HepG2 (cell line): ENCODE measurements around the gene LGALS1. TPM values are rescaled to one million over a fixed set of nuclear protein-coding genes. Genes with fewer than 3 reads are reported as not detected.
A peak's percentile ranks its signal among the peaks of the same experiment; 100 is the strongest.

Source experiments
- ATAC-seq: fragments of 200-7000 bp; cut with Tn5 transposase; 3 replicates; pipeline ENCODE4 v1.9.1; 2020; ENCODE audit warnings: mild to moderate bottlenecking, moderate library complexity
- BruUV-seq: library from RNA; stranded (reverse); fragments of 400-500 nt; replicated peaks from 2 replicates; lab custom pipeline; 2021; lab: Mats Ljungman, UMichigan
- CTCF ChIA-PET: fragments of 300-600 bp; formaldehyde crosslinking; extraction: SDS; loops from one replicate; lab custom pipeline; 2021; ENCODE audit warnings: low total read pairs, inconsistent platforms, low intra/inter-chr PET ratio; lab: Yijun Ruan, JAX
- POLR2A ChIA-PET: fragments of 350-600 bp; sonication (Branson Sonifier 250); formaldehyde crosslinking; loops from one replicate; lab custom pipeline; 2020; ENCODE audit warnings: antibody characterized with exemption, inconsistent platforms; lab: Yijun Ruan, JAX
- DNase-seq: peaks from one replicate; pipeline ENCODE4 v3.0.0-alpha.2; 2015; ENCODE audit warnings: low spot score
- FAIRE-seq: peaks from 3 replicates; lab custom pipeline; 2011; peaks lifted over from hg19 to GRCh38; lab: Jason Lieb, UNC
- H2AFZ ChIP-seq: one replicate; pipeline ENCODE4 v1.6.1; 2011; ENCODE audit warnings: low read length, inconsistent platforms
- H3K27ac ChIP-seq: fragments of 300-600 bp; 3 replicates; pipeline ENCODE4 v1.8.0; 2011; ENCODE audit warnings: mixed run types, mild to moderate bottlenecking, mixed read lengths, low read length, inconsistent platforms; ENCODE audit not compliant: insufficient read depth; ENCODE audit errors: extremely low read length
- H3K27me3 ChIP-seq, 2 experiments: fragments of 200-600 bp in 1 of 2; 2 replicates in 1 of 2; 3 replicates in 1 of 2; pipeline versions ENCODE4 v1.6.0 to v1.8.0; 2011; ENCODE audit warnings: low read length in 2 of 2, mild to moderate bottlenecking in 2 of 2, moderate library complexity in 2 of 2, inconsistent platforms in 1 of 2; ENCODE audit not compliant: insufficient read depth in 2 of 2, control insufficient read depth in 1 of 2
- H3K36me3 ChIP-seq, 2 experiments: fragments of 200-600 bp in 1 of 2; replicated peaks in 1 of 2; 2 replicates in 1 of 2; 3 replicates in 1 of 2; pipeline versions ENCODE4 v1.5.1 to v1.8.0; 2011; ENCODE audit warnings: low read length in 2 of 2, inconsistent platforms in 1 of 2; ENCODE audit not compliant: insufficient read depth in 2 of 2, control insufficient read depth in 1 of 2
- H3K4me1 ChIP-seq: 2 replicates; pipeline ENCODE4 v1.5.1; 2012; ENCODE audit warnings: low read length, inconsistent platforms; ENCODE audit not compliant: insufficient read depth
- H3K4me2 ChIP-seq: 2 replicates; pipeline ENCODE4 v1.6.0; 2011; ENCODE audit warnings: low read depth, low read length, inconsistent platforms
- H3K4me3 ChIP-seq, 3 experiments: fragments of 200-600 bp in 1 of 3; sonication (generic), shearing (Covaris generic) in 1 of 3; replicated peaks in 1 of 3; 2 replicates each; pipeline ENCODE4 v1.5.1; 2011 to 2016; ENCODE audit warnings: low read length in 3 of 3, inconsistent platforms in 2 of 3, low read depth in 2 of 3, mild to moderate bottlenecking in 2 of 3, control low read depth in 1 of 3, mixed read lengths in 1 of 3; ENCODE audit not compliant: insufficient read depth in 1 of 3
- H3K79me2 ChIP-seq: one replicate; pipeline ENCODE4 v1.6.1; 2011; ENCODE audit warnings: low read length, inconsistent platforms; ENCODE audit not compliant: insufficient read depth
- H3K9ac ChIP-seq: 2 replicates; pipeline ENCODE4 v1.6.0; 2011; ENCODE audit warnings: mild to moderate bottlenecking, low read depth, low read length, inconsistent platforms; ENCODE audit not compliant: insufficient read depth
- H3K9me3 ChIP-seq: 2 replicates; pipeline ENCODE4 v1.5.1; 2012; ENCODE audit warnings: mild to moderate bottlenecking, low read length
- H4K20me1 ChIP-seq: 2 replicates; pipeline ENCODE4 v1.6.0; 2011; ENCODE audit warnings: inconsistent platforms, mild to moderate bottlenecking, low read length, moderate library complexity; ENCODE audit not compliant: insufficient read depth
- FOXO1 ChIP-seq: sonication (generic); formaldehyde crosslinking; IDR thresholded peaks from 2 replicates; pipeline ENCODE4 v1.4.0; 2020; ENCODE audit warnings: missing genetic modification reagents
- HIC2 ChIP-seq: sonication (generic); formaldehyde crosslinking; IDR thresholded peaks from 2 replicates; pipeline ENCODE4 v1.9.0; 2022; ENCODE audit warnings: low read depth, missing genetic modification reagents
- MIER2 ChIP-seq: IDR thresholded peaks from 2 replicates; pipeline ENCODE4 v1.6.1; 2016; ENCODE audit warnings: missing biosample characterization, missing genetic modification reagents
- PATZ1 ChIP-seq: sonication (generic); formaldehyde crosslinking; IDR thresholded peaks from 2 replicates; pipeline ENCODE4 v1.4.0; 2020; ENCODE audit warnings: missing genetic modification reagents
- PCBP1 ChIP-seq: fragments of 200-400 bp; formaldehyde crosslinking; IDR thresholded peaks from 2 replicates; pipeline ENCODE4 v1.6.1; 2017; ENCODE audit warnings: mild to moderate bottlenecking, low read depth, low read length, borderline replicate concordance
- UBTF ChIP-seq: sonication (generic); formaldehyde crosslinking; IDR thresholded peaks from 2 replicates; pipeline ENCODE4 v1.4.0; 2020; ENCODE audit warnings: mild to moderate bottlenecking, missing genetic modification reagents
- ZNF609 ChIP-seq: sonication (generic); formaldehyde crosslinking; IDR thresholded peaks from 2 replicates; pipeline ENCODE4 v1.4.0; 2020; ENCODE audit warnings: mild to moderate bottlenecking, missing genetic modification reagents, borderline replicate concordance
- ZNF629 ChIP-seq: sonication (generic); formaldehyde crosslinking; conservative IDR thresholded peaks from 2 replicates; pipeline ENCODE4 v1.5.0; 2020; ENCODE audit warnings: missing genetic modification reagents
- ZNF746 ChIP-seq: sonication (generic); formaldehyde crosslinking; IDR thresholded peaks from 2 replicates; pipeline ENCODE4 v1.8.0; 2022; ENCODE audit warnings: mild to moderate bottlenecking, missing genetic modification reagents
- ZSCAN21 ChIP-seq: sonication (generic); formaldehyde crosslinking; IDR thresholded peaks from 2 replicates; pipeline ENCODE4 v1.8.0; 2022; ENCODE audit warnings: mild to moderate bottlenecking, missing genetic modification reagents, moderate library complexity, borderline replicate concordance
- ZSCAN25 ChIP-seq: sonication (generic); formaldehyde crosslinking; IDR thresholded peaks from 2 replicates; pipeline ENCODE4 v1.8.0; 2022; ENCODE audit warnings: mild to moderate bottlenecking, missing genetic modification reagents
- WGBS: methylation state at CpG from one replicate; pipeline ENCODE4 v1.1.6; 2017; ENCODE audit warnings: low lambda C conversion rate; 5-methylcytosine and 5-hydroxymethylcytosine counted together
- in situ Hi-C: cut with HindIII; loops from 2 replicates; pipeline ENCODE4 v1.10.0; 2017; ENCODE audit warnings: low pct_unique_long_range_greater_than_20kb; ENCODE audit not compliant: extremely low pct_ligation_motif_present
- intact Hi-C: fragments of 100-400 bp; cut with micrococcal nuclease; formaldehyde crosslinking; loops from one replicate; pipeline ENCODE4 v1.10.0; 2022; ENCODE audit not compliant: unreplicated experiment
- polyA plus RNA-seq, 8 experiments: library from polyadenylated mRNA; depleted of rRNA in 3 of 8; stranded (reverse) in 7 of 8; unstranded in 1 of 8; fragments of >200 nt; fragmentation: Illumina TruSeq in 4 of 8; extraction: Trizol in 4 of 8; gene quantifications; 2 replicates each; pipeline versions ENCODE4 v1.2.1 to v1.2.3, GENCODE V29; 2011 to 2016; ENCODE audit warnings: low read depth in 4 of 8, missing spikeins in 1 of 8, mixed read lengths in 1 of 8; ENCODE audit not compliant: insufficient read depth in 1 of 8
- total RNA-seq, 5 experiments: library from RNA; depleted of rRNA; stranded (reverse); fragments of >200 nt; fragmentation: Illumina TruSeq; extraction: Trizol; gene quantifications; 2 replicates each; pipeline ENCODE4 v1.2.3, GENCODE V29; 2016; ENCODE audit warnings: low read depth in 1 of 5

Gene LGALS1
- total and polyA plus RNA-seq, 2 of the 13 experiments (the other 11 are each of a cell fraction or from before 2014, with no cell fraction given): 103 to 858 TPM

- Histone ChIP-seq H3K79me2 (no peaks in the 10 kb centered on the region), H3K27me3 (no peaks in the 10 kb centered on the region), H3K4me3 (peak overlapping the region in 1 of 3 experiments; percentile 69; a peak in 2 of 6 replicates), H3K9me3 (no peaks in the 10 kb centered on the region), H3K4me2 (peak overlapping the region; percentile 94), H2AFZ (no peak overlapping the region), H4K20me1 (no peaks in the 10 kb centered on the region), H3K27ac (peak overlapping the region; percentile 84), H3K9ac (peak overlapping the region; percentile 63), H3K36me3 (no peaks in the 10 kb centered on the region; a peak in 1 of 5 replicates), H3K4me1 (peaks cover 62% of the 10 kb centered on the region)
- DNase-seq (peak; percentile 36), FAIRE-seq (no peak), ATAC-seq (peak; percentile 10)
- BruUV-seq: no TSS peak
- 42% methylated on average over 9 of the region's 19 CpGs for WGBS
- in situ Hi-C loops: no loop called here
- POLR2A ChIA-PET: interaction anchor here (0.7 to 15.8 kb wide), 6 partner anchors 12 to 73 kb away, joined by 3 to 242 read pairs (median 6); partner anchors contain the start of genes GGA1, NOL12 and PDXP
- intact Hi-C loops: no loop called here
- CTCF ChIA-PET: no interaction called here
- TF ChIP-seq ZNF609 (CRISPR knock-in tag) (peak; percentile 62; the same call in 1 of the 2 replicates), ZNF746 (CRISPR knock-in tag) (0 out of 2 replicates have a peak, but pooled peaks have one; percentile 53), FOXO1 (CRISPR knock-in tag) (peak; percentile 82; the same call in 1 of the 2 replicates), PATZ1 (CRISPR knock-in tag) (peak; percentile 99), UBTF (peak; percentile 80), HIC2 (CRISPR knock-in tag) (peak; percentile 100), PCBP1 (peak; percentile 32; the same call in 1 of the 2 replicates), MIER2 (CRISPR knock-in tag) (no peak), ZSCAN25 (CRISPR knock-in tag) (peak; percentile 77), ZNF629 (peak; percentile 57), ZSCAN21 (peak; percentile 60; the same call in 1 of the 2 replicates)
Measured at GRCh38 chr22:37631448-37632173, 43.8 kb upstream of the LGALS1 start.
